ENCODE results near the gene DACT2.

DNA sequence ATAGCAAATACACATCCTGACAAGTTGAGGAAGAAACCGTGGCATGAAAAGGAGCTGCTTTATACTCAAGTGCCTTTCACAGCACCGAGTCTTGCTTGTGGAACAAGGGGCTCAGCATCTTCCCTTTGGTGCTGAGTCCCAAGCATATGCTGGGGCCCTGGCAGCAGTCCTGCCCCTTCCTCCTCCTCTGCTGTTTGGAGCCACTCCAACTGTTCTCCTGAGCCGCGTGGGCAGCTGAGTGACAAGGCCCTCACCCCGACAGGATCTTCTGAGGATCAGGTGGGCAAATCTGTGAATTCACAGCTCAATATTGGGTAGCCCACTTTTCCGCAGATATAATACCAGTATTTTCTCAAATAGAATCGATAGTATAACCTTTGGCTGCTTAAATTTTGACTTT, 24.7 kb downstream of the DACT2 start:
- TF ChIP-seq, protein P1, sequence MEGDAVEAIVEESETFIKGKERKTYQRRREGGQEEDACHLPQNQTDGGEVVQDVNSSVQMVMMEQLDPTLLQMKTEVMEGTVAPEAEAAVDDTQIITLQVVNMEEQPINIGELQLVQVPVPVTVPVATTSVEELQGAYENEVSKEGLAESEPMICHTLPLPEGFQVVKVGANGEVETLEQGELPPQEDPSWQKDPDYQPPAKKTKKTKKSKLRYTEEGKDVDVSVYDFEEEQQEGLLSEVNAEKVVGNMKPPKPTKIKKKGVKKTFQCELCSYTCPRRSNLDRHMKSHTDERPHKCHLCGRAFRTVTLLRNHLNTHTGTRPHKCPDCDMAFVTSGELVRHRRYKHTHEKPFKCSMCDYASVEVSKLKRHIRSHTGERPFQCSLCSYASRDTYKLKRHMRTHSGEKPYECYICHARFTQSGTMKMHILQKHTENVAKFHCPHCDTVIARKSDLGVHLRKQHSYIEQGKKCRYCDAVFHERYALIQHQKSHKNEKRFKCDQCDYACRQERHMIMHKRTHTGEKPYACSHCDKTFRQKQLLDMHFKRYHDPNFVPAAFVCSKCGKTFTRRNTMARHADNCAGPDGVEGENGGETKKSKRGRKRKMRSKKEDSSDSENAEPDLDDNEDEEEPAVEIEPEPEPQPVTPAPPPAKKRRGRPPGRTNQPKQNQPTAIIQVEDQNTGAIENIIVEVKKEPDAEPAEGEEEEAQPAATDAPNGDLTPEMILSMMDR (IDR thresholded peaks at IDR 0.05), result no peak
- TF ChIP-seq POLR2AphosphoS5 (IDR thresholded peaks at IDR 0.05; ENCODE audit: low read depth, low read length) (no peak), SIN3A (IDR thresholded peaks at IDR 0.05; ENCODE audit: borderline replicate concordance, insufficient read depth, low read depth, low read length) (no peak)
- TF ChIP-seq, protein P2, sequence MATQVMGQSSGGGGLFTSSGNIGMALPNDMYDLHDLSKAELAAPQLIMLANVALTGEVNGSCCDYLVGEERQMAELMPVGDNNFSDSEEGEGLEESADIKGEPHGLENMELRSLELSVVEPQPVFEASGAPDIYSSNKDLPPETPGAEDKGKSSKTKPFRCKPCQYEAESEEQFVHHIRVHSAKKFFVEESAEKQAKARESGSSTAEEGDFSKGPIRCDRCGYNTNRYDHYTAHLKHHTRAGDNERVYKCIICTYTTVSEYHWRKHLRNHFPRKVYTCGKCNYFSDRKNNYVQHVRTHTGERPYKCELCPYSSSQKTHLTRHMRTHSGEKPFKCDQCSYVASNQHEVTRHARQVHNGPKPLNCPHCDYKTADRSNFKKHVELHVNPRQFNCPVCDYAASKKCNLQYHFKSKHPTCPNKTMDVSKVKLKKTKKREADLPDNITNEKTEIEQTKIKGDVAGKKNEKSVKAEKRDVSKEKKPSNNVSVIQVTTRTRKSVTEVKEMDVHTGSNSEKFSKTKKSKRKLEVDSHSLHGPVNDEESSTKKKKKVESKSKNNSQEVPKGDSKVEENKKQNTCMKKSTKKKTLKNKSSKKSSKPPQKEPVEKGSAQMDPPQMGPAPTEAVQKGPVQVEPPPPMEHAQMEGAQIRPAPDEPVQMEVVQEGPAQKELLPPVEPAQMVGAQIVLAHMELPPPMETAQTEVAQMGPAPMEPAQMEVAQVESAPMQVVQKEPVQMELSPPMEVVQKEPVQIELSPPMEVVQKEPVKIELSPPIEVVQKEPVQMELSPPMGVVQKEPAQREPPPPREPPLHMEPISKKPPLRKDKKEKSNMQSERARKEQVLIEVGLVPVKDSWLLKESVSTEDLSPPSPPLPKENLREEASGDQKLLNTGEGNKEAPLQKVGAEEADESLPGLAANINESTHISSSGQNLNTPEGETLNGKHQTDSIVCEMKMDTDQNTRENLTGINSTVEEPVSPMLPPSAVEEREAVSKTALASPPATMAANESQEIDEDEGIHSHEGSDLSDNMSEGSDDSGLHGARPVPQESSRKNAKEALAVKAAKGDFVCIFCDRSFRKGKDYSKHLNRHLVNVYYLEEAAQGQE (IDR thresholded peaks at IDR 0.05; ENCODE audit: insufficient read depth in 1 of 2, low read depth in 2 of 2, low read length in 1 of 2), result no peak

Data from Panc1 (cell line).